LNCaP clone FGC (cell line): ENCODE measurements around the gene PTPRE.

Experiments used
- DNase-seq: peaks from one replicate; pipeline ENCODE4 v3.0.0-alpha.2; 2011; ENCODE audit warnings: low read depth
- H3K4me3 ChIP-seq: 2 replicates; pipeline ENCODE4 v1.5.1; 2011; ENCODE audit warnings: mild to moderate bottlenecking, low read depth, low read length, control low read depth
- CTCF ChIP-seq: IDR thresholded peaks from 2 replicates; pipeline ENCODE4 v1.5.1; 2012; ENCODE audit warnings: mild to moderate bottlenecking; ENCODE audit not compliant: control insufficient read depth, insufficient read depth; ENCODE audit errors: extremely low read depth

Gene PTPRE

DNA sequence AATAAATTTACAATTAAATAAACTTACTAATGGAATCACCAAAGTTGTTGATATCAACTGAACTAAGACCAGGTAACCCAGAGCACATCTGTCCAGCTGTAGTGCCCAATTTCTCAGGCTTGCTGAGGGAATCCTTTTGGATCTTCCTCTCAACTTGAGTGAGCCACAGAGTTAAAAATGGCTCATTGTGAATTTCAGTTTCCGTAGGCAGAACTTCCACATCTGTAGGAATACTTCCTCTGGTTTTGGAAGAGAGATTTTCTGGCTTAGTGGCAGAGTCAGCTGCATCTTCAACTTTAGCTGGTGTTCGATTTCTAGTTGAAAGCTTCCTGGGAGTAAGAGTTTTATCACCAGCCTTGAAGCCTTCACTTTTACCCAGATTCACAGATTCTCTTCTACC lies 208.0 kb downstream of the PTPRE start:
- DNase-seq = no peak
- TF ChIP-seq CTCF = no peak
- no peak overlapping the region for H3K4me3 ChIP-seq

DNA sequence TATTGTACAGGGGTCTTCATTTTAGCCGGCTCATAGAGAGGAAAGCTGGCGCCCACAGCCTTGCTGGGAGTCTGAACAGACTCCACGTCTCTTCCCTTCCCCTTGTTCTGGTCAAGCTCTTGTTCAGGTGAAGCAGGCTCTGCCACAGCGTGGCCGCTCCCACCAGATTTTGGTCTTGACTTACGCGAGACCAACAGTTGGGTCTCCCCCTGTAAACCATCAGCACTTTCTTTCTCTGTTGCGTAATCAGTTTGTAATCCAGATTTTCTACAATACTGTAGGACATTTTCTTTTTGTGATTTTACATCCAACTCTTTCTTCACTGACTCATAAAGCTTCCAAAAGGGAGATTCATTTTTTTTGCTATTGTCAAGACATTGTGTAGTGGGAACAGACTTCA lies 208.5 kb downstream of the PTPRE start:
- no peak for DNase-seq
- no peak for TF ChIP-seq CTCF
- H3K4me3 ChIP-seq = no peak overlapping the region

DNA sequence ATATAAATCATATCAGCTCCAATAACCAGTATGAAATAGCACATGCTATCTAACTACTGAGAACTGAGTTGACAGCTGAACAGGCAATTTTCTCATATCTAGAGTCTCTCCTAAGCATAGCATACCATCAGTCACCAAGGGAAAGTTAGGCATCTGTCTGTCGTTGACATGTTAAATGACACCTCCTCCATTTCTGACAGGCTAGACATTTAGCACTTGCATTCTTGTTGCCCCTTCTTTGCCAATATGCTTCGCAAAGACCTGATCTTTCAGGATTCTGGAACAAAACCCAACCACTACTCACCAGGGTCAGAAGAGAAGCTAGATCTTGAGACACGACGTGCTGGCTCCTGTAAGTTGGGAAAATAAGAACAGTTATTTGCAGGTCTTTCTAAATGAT lies 209.3 kb downstream of the PTPRE start:
- H3K4me3 ChIP-seq = no peak overlapping the region
- no peak for DNase-seq
- TF ChIP-seq CTCF = no peak

- no peak overlapping the region for H3K4me3 ChIP-seq
- no peak for DNase-seq
- no peak for TF ChIP-seq CTCF
Measured at GRCh38 chr10:128116851-128117615, 210.1 kb downstream of the PTPRE start.

- no peak for DNase-seq
- H3K4me3 ChIP-seq = no peak overlapping the region
- TF ChIP-seq CTCF = no peak
Measured at GRCh38 chr10:128121750-128122412, 215.0 kb downstream of the PTPRE start.

DNA sequence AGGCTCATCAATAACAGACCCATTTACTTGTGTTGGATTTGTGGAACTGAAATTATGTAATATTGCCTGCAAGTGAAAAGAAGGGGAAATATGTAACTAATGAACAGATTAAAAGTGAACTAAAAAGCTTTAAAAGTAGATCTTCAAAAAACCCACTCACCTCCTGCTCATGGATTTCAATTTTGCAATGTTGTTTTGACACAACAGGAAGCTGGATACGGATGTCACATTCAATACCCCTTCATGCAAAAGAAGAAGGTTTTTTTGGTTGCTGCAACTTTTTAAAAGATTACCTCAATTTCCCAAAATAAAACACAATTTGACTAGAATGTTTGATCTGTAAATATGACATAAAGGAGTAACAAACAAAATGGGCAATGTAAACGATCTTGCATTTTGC lies 216.0 kb downstream of the PTPRE start:
- H3K4me3 ChIP-seq = no peak overlapping the region
- no peak for DNase-seq
- no peak for TF ChIP-seq CTCF
